Heart left ventricle (tissue), 13 donors: ENCODE results near the gene CDK5RAP3.

Experiments
- CTCF ChIP-seq, 12 donors: fragments of 200-600 bp; sonication (generic) in 4 of 12; IDR thresholded peaks; one replicate each; pipeline versions ENCODE4 v1.5.0 to v1.8.0; 2018 to 2022; ENCODE audit warnings: antibody characterized with exemption in 12 of 12, mild to moderate bottlenecking in 5 of 12
- POLR2A ChIP-seq, 2 donors: fragments of 450-650 bp; IDR thresholded peaks; one replicate each; pipeline ENCODE4 v1.6.1; 2017; ENCODE audit warnings: antibody characterized with exemption in 2 of 2, mild to moderate bottlenecking in 2 of 2, moderate library complexity in 2 of 2
- donor health status: ischemic (EF 13 %, LVEDD 7.1; RV severe dilation, severe dysfunction).
- donor health status: DM: no; HTN: yes; CAD: no.
- donor health status: DM: no; HTN: no; CAD: no.
- donor health status: ischemic (EF 25% LVEDD 6.9; RV normal size, moderate dysfunction).
- donor health status: ischemic (EF 25% LVEDD 5.7; RV mildly dilated, moderate dysfunction).
- donor health status: ischemic (EF 35%, LVEDD 5.7; RV mildly dilated, moderate dysfunction).
- donor health status: nonischemic (EF 11% LVEDD 7.7; RV severe dilation, severe dysfunction).
- donor health status: DM: yes; HTN: yes; CAD: no.
- donor health status: PGD.
- donor health status: ischemic (EF 29% LVEDD 5.4; RV normal size, mild dysfunction).
- donor health status: nonischemic (EF 23%, LVEDD 6.1; RV moderate dilation, normal function).

- TF ChIP-seq CTCF (IDR thresholded peaks at IDR 0.05) (no peak), POLR2A (IDR thresholded peaks at IDR 0.05) (no peak)
Measured at GRCh38 chr17:47995241-47995935, 24.5 kb downstream of the CDK5RAP3 start.
